Hindlimb muscle (tissue), 1 donor: Measurements from ENCODE around the gene NPAS2. TPM values are rescaled to one million over a fixed set of nuclear protein-coding genes. Genes with fewer than 3 reads are reported as not detected.

Experiments used
- DNase-seq: peaks from one replicate; pipeline ENCODE4 v3.0.0-alpha.2; 2013
- polyA plus RNA-seq: library from polyadenylated mRNA; unstranded; fragments of 120-200 nt; gene quantifications from one replicate; pipeline ENCODE4 v1.2.1, GENCODE V29; 2013; ENCODE audit not compliant: insufficient read length

The NPAS2 gene
- polyA plus RNA-seq, 1 donor, result 8.7 TPM

DNA sequence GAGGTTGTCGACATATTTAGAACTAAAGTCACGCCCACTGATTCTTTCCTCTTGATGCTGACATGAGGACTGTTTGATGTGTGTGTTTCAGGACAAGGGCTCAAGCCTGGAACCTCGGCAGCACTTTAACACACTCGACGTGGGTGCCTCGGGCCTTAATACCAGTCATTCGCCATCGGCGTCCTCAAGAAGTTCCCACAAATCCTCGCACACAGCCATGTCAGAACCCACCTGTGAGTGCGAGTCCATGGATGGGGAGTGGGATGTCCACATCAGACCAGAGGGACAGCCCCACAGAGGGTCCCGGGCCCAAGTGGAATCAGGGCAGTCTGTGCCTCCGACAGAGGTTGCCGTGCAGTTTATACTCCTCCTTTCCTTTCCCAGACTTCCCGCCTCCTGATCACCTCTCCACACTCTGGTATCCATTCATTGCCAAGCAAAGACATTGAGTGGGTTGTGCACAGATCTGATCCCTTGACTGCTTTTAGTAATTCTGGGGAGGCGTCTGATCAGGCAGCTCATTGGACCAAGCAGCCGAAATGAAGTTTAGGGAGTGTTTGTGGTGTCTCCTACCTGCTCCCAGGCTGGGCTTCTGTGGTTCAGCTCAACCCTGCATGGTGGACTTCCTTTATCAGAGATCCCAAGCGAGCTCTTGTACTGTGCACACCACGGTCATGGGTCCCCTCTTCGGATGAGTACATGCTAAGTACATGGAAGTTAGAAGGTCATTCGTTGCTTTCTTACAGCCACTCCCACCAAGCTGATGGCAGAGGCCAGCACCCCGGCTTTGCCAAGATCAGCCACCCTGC is 155.0 kb downstream of the NPAS2 start:
- no peak for DNase-seq

GRCh38 chr2:100975521-100975785 is 155.5 kb downstream of the NPAS2 start:
- DNase-seq, result no peak

DNA sequence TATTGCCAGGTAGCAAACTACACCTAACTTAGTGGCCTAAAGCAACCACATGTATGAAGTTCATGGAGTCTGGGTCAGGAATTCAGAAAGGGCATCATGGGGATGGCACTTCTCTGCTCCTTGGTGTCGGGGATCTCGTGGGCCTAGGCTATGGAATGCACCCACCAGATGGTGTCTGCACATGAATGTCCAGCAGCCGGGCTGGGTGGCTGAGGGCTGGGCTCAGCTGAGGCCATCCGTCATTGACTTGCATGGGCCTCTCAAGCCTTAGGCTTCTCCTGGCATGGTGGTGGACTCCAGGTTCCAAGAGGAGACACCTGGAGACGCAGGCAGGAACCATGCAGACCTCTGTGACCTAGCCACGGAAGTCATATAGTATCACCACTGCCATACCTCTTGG is 156.1 kb downstream of the NPAS2 start:
- DNase-seq, result no peak

- DNase-seq, result no peak
Measured at GRCh38 chr2:100976645-100977391, 156.9 kb downstream of the NPAS2 start.

DNA sequence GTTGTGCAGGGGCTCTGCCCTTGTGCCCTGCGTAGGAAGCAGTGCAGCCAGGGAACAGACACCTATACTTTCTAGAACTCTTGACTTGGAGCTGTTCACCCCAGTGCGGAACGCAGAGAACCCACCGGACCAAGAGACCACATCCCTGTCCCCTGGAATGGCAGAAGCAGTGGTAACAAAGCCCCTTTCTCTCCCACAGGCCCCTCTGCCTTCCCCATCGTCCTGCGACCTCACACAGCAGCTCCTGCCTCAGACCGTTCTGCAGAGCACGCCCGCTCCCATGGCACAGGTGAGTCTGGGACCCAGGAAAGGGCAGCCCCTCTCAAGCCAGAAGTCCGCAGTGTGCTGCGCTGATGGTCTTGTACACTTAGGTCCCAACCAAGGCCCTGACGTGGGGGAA is 157.6 kb downstream of the NPAS2 start:
- DNase-seq, result no peak

DNA sequence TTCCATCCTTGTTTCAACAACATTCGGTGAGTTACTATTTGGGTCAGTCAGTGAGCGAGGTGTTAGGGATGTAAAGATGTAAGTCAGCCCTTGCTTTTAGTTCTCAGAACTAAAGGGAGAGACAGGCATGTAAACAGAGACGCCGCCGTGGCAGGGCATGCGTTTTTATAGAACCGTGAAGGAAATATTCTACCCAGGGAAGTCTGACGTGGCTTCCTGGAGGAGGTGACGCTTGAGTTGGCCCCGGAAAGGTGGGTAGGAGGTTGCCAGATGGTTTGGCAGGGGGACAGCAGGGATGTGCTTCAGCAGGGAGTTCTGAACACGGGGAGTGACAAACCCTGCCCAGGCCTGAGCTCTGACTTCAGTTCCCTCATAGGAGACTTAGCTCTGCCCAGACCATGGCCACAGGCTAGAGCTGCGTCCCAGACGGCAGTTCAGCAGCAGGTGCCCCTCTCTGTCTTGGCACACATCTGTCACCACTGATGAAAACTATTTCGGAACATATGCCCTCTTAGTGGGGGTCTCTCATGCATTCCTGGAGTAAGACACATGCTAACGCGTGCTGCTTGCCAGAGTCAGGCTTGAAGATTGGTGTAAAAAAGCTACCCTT is 158.7 kb downstream of the NPAS2 start:
- DNase-seq, result peak; percentile 66

DNA sequence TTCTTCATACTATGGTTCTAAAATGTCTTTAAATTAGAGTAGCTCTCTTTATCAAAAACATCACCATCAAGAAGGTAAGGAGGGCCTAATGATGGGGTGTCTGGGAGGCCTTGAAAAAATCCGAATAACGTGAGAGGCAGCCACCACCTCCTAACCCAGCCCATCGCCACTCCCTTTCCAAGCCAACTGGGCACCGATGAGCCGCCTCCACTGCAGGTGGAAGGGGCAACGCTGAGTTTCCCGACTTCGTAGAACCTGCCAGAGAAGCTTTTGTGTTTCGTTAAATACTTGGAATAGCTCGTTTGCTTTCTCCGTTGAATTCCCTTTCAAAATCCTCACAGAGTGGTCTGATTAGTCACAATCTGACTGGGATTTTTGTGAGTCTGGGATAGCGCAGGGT is 160.1 kb downstream of the NPAS2 start:
- DNase-seq, result no peak

GRCh38 chr2:100981011-100981410 is 161.1 kb downstream of the NPAS2 start:
- no peak for DNase-seq

- DNase-seq, result no peak
Measured at GRCh38 chr2:100982431-100982861, 162.5 kb downstream of the NPAS2 start.

DNA sequence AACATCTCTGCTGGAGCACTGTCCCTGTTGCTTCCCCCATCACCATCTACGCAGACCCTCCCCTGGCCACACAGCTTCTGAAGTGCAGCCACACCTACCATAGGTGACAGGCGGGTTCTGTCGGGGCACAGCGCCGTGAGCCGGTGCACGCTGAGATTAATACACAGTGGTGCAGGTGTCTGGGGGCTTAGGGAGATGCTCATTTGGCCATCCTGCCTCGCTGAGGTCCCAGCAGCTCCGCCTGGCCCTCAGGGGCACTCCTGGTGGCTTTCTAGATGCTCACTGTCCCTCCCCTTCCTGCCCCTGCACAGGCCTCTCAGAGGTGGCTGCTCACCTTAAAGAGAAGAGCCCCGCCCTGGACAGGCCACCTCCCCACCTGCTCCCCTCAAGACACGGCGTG is 163.3 kb downstream of the NPAS2 start:
- DNase-seq, result no peak

- no peak for DNase-seq
Measured at GRCh38 chr2:100983684-100984310, 163.9 kb downstream of the NPAS2 start.

DNA sequence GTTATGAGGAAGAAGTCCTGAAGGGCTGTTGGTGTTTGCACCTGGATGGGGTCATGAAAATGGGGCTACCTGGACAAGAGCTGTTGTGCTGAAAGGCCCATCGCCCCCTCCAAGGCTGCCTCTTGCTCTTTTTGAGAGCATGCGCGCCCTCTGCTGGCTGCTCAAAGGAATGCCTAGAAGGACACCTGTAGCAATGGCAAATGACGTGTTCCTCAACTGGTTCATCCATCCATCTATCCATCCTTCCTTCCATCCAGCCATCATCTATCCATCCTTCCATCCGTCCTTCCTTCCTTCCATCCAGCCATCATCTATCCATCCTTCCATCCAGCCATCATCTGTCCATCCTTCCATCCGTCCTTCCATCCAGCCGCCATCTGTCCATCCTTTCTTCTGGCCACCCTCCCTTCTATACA is 165.0 kb downstream of the NPAS2 start:
- peak; percentile 73 for DNase-seq

GRCh38 chr2:100986157-100986556 is 166.2 kb downstream of the NPAS2 start:
- no peak for DNase-seq

- DNase-seq, result no peak
Measured at GRCh38 chr2:100987536-100987935, 167.6 kb downstream of the NPAS2 start.

GRCh38 chr2:100987974-100988373 is 168.0 kb downstream of the NPAS2 start:
- DNase-seq, result no peak

- no peak for DNase-seq
Measured at GRCh38 chr2:100988630-100989417, 168.9 kb downstream of the NPAS2 start.

DNA sequence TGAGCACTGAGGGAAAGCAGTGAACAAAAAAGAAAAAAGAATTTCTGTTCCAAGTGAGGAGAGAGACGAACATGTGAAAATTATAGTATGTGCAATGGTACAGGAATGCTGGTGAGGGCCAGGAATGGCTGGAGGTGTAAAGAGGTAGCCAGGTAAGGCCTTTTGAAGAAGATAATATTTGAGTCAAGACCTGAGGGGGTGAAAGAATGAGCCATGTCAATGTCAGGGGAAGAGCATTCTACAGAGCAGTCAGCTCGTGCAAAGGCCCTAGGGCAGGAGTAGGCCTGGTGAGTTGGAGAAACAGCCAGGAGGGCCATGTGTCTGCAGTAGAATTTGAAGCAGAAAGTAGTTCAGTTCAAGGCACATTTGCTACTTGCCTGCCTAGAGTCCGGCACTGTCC is 169.7 kb downstream of the NPAS2 start:
- no peak for DNase-seq

GRCh38 chr2:100990166-100990565 is 170.2 kb downstream of the NPAS2 start:
- no peak for DNase-seq

DNA sequence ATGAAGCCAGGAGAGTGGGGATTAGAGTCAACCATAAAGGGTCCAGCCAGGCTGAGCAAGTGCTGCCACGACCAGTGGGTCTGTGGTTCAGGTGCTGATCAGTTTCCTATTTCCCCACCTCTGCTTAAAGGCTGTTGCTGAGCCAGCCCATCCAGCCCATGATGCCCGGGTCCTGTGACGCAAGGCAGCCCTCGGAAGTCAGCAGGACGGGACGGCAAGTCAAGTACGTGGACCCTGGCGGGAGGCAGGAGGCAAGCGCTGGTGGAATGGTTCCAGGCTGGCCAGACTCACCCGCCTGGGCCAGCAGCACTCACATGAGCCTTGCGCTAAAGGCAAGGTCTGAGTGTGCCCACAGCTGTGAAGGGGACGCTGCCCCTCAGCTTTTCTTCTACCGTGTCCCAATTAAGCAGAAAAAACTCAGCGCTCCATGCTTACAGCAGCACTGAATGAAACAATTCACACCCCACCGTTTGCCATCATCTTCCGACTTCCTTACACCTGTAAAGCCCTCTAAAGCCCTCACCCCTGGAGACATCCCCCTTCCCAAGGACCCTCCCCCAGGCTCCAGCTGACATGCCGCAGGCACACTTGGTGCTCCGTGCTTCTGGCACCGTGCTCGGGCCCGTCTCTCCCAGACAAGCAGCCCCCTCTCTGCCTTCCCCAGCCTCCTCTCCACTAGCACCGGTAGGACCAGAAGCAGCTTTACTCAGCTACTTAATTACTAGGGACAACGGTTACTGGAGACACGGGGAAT is 170.9 kb downstream of the NPAS2 start:
- DNase-seq, result no peak

DNA sequence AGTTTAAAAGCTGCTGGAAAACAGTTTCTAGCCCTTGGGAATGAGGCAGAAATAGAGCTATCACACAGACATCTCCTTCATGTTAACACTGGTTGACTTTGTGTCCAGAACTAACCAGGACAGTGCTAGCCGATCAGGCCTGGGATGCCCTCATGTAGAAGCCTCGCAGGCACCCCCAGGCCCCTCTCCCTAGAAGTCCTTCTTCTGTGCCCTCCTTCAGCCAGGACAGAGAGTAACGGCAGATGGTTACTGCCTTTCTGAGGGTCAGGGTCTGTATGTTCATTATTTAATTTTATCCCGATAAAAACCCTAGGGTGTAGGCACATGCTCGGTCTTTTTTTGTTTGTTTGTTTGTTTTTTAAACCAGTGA is 171.4 kb downstream of the NPAS2 start:
- DNase-seq, result no peak

DNA sequence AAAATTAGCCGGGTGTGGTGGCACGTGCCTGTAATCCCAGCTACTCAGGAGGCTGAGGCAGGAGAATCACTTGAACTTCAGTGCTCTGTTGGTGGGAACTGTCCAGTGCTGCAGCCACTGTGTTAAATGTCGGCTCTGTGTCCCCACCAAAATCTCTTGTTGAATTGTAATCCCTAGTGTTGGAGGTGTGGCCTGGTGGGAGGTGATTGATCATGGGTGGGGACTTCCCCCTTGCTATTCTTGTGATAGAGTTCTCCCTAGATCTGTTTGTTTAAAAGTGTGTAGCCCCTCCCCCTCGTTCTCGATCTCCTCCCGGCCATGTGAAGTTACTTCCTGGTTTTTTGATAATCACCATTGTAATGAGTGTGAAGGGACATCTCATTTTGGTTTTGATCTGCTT is 172.3 kb downstream of the NPAS2 start:
- DNase-seq, result no peak

DNA sequence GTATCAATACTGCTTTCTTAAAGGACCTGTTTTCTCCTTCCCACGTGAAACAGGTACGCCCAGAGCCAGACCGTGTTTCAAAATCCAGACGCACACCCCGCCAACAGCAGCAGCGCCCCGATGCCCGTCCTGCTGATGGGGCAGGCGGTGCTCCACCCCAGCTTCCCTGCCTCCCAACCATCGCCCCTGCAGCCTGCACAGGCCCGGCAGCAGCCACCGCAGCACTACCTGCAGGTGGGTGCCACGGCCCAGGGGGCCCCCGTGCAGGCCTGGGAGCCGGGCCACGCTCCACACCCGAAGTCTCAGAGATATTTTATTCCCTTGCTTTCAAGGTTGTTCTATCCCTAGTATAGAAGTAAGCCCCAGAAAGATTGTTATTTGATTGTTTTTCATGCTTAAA is 173.4 kb downstream of the NPAS2 start:
- DNase-seq, result no peak
